Chondrocyte (in vitro differentiated cells): ENCODE measurements around the gene CWF19L1. TPM values are rescaled to one million over a fixed set of nuclear protein-coding genes. Genes with fewer than 3 reads are reported as not detected.
"Not testable (repeated sequence)": the region's sequence is repeated elsewhere in the genome, so short reads cannot be mapped to it uniquely, and the experiment has no call there.

ENCODE experiments used
- DNase-seq: peaks from one replicate; pipeline ENCODE4 v3.0.0; 2021; ENCODE audit warnings: mixed read lengths, low spot score
- H3K27ac Mint-ChIP-seq: one replicate; pipeline ENCODE4 v1.8.0; 2021; ENCODE audit warnings: mild to moderate bottlenecking, moderate library complexity, mixed read lengths; ENCODE audit not compliant: unreplicated experiment
- H3K27me3 Mint-ChIP-seq: 2 replicates; pipeline ENCODE4 v1.8.0; 2021; ENCODE audit warnings: low read depth, mixed read lengths
- H3K36me3 Mint-ChIP-seq: 2 replicates; pipeline ENCODE4 v1.8.0; 2021; ENCODE audit warnings: low read depth, mixed read lengths
- H3K4me1 Mint-ChIP-seq: 2 replicates; pipeline ENCODE4 v1.8.0; 2021; ENCODE audit warnings: low read depth, mild to moderate bottlenecking, mixed read lengths
- H3K4me3 Mint-ChIP-seq: one replicate; pipeline ENCODE4 v1.8.0; 2021; ENCODE audit warnings: mild to moderate bottlenecking, moderate library complexity, mixed read lengths; ENCODE audit not compliant: unreplicated experiment
- H3K9me3 Mint-ChIP-seq: 2 replicates; pipeline ENCODE4 v1.8.0; 2021; ENCODE audit warnings: low read depth, mixed read lengths
- CTCF ChIP-seq: fragments of 200-600 bp; sonication (generic); IDR thresholded peaks from 2 replicates; pipeline ENCODE4 v1.5.0; 2021; ENCODE audit warnings: antibody characterized with exemption, mild to moderate bottlenecking, moderate library complexity
- total RNA-seq: library from RNA; stranded (reverse); gene quantifications from 3 replicates; pipeline ENCODE4 v1.2.1, GENCODE V29; 2021

CWF19L1 gene
- total RNA-seq, 1 donor from 2014 or later: 14.1 TPM

- no peaks in the 10 kb centered on the region for H3K27me3 Mint-ChIP-seq
These were observed 15.5 kb upstream of the CWF19L1 start for GRCh38 chr10:100282907-100283306.

GRCh38 chr10:100276971-100277370, 9.5 kb upstream of the CWF19L1 start:
- not testable (repeated sequence) for H3K4me1 Mint-ChIP-seq, H3K4me3 Mint-ChIP-seq, H3K27me3 Mint-ChIP-seq, H3K9me3 Mint-ChIP-seq, DNase-seq, H3K27ac Mint-ChIP-seq
- H3K36me3 Mint-ChIP-seq: peaks cover 22% of the 10 kb centered on the region

More at GRCh38 chr10:100282907-100283306, 15.5 kb upstream of the CWF19L1 start:
- no peak overlapping the region for H3K4me3 Mint-ChIP-seq
- H3K9me3 Mint-ChIP-seq: no peaks in the 10 kb centered on the region
- peaks cover 28% of the 10 kb centered on the region for H3K4me1 Mint-ChIP-seq
- H3K27ac Mint-ChIP-seq: no peak overlapping the region
- H3K36me3 Mint-ChIP-seq: peaks cover 17% of the 10 kb centered on the region
- DNase-seq: no peak
- TF ChIP-seq CTCF: no peak

DNA sequence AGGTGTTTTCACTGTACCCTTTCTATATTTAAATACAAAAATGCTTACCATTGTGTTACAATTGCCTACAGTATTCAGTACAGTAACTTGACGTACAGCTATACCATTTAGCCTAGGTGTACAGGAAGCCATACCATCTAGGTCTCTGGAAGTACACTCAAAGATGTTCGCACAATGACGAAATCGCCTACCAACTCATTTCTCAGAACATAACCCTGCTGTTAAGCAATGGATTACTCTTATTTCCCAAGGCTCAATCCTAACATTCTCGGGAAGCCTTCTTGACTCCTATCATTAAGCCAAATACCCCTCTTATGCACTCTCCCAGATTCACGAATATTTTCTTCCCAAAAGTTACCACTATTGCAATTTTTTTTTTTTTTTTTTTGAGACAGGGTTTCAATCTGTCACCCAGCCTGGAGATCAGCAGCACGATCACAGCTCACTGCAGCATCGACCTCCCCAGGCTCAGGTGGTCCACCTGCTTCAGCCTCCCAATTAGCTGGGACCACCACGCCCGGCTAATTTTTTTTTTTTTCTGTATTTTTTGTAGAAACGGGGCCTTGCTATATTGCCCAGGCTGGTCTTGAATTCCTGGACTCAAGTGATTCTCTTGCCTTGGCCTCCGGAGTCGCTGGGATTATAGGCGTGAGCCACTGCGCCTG, 1.5 kb downstream of the CWF19L1 start:
- no peaks in the 10 kb centered on the region for H3K9me3 Mint-ChIP-seq
- no peak for DNase-seq
- H3K27ac Mint-ChIP-seq: no peak overlapping the region
- H3K27me3 Mint-ChIP-seq: no peaks in the 10 kb centered on the region
- H3K4me3 Mint-ChIP-seq: no peak overlapping the region
- no peak for TF ChIP-seq CTCF
- peaks cover 9% of the 10 kb centered on the region for H3K4me1 Mint-ChIP-seq
- peaks cover 2% of the 10 kb centered on the region for H3K36me3 Mint-ChIP-seq

- H3K36me3 Mint-ChIP-seq: peaks cover 15% of the 10 kb centered on the region
- no peak for TF ChIP-seq CTCF
- no peaks in the 10 kb centered on the region for H3K4me1 Mint-ChIP-seq
- H3K9me3 Mint-ChIP-seq: no peaks in the 10 kb centered on the region
- H3K27ac Mint-ChIP-seq: no peak overlapping the region
- H3K27me3 Mint-ChIP-seq: no peaks in the 10 kb centered on the region
- H3K4me3 Mint-ChIP-seq: no peak overlapping the region
- no peak for DNase-seq
These were observed 13.2 kb downstream of the CWF19L1 start for GRCh38 chr10:100254191-100254590.

GRCh38 chr10:100253041-100253440, 14.4 kb downstream of the CWF19L1 start:
- H3K36me3 Mint-ChIP-seq: peaks cover 14% of the 10 kb centered on the region
- H3K27ac Mint-ChIP-seq: no peak overlapping the region
- no peak for DNase-seq
- TF ChIP-seq CTCF: no peak
- no peaks in the 10 kb centered on the region for H3K4me1 Mint-ChIP-seq
- no peaks in the 10 kb centered on the region for H3K9me3 Mint-ChIP-seq
- H3K4me3 Mint-ChIP-seq: no peak overlapping the region
- no peaks in the 10 kb centered on the region for H3K27me3 Mint-ChIP-seq

- H3K27me3 Mint-ChIP-seq: no peaks in the 10 kb centered on the region
- no peaks in the 10 kb centered on the region for H3K9me3 Mint-ChIP-seq
- H3K27ac Mint-ChIP-seq: no peak overlapping the region
- no peak overlapping the region for H3K4me3 Mint-ChIP-seq
- no peak for DNase-seq
- H3K4me1 Mint-ChIP-seq: peaks cover 5% of the 10 kb centered on the region
- no peak for TF ChIP-seq CTCF
- peaks cover 13% of the 10 kb centered on the region for H3K36me3 Mint-ChIP-seq
These were observed 18.6 kb downstream of the CWF19L1 start for GRCh38 chr10:100248820-100249219.
